GM19099 (cell line): ENCODE measurements around the gene SEPTIN14.
"Not testable (repeated sequence)": the region's sequence is repeated elsewhere in the genome, so short reads cannot be mapped to it uniquely, and the experiment has no call there.

ENCODE experiments used
- POLR2A ChIP-seq: IDR thresholded peaks from 3 replicates; pipeline ENCODE4 v1.6.1; 2011; ENCODE audit warnings: low read depth; ENCODE audit not compliant: insufficient read length; ENCODE audit errors: extremely low read depth

Gene SEPTIN14

DNA sequence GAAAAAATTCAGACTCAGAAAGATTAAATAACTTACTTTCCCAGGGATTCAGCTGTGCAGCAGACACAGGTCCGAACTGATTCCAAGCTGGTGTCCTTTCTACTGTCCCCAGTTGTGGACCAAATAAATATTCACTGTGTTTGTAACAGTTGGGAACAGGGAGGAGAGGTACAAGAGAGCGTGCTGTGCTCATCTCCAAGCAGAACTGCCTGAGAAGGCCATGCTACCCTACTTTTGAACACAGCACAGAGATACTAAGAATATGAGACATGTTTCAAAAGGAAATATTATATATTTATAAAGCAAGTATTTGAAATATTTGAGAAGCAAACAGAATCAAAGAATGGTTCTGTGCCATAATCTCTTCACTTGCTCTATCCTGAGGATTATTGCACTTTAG, at the start of gene SEPTIN14:
Gene SEPTIN14, minus strand, starts transcription at position 101 of the 400 bp plus-strand sequence. CDS start 756 bp downstream, outside the sequence.
- TF ChIP-seq POLR2A, result not testable (repeated sequence)

- TF ChIP-seq POLR2A, result no peak
Measured at GRCh38 chr7:55903985-55904759, 41.6 kb upstream of the SEPTIN14 start.

GRCh38 chr7:55898287-55898686, 35.7 kb upstream of the SEPTIN14 start:
- TF ChIP-seq POLR2A, result no peak

GRCh38 chr7:55895021-55895420, 32.5 kb upstream of the SEPTIN14 start:
- TF ChIP-seq POLR2A, result no peak

DNA sequence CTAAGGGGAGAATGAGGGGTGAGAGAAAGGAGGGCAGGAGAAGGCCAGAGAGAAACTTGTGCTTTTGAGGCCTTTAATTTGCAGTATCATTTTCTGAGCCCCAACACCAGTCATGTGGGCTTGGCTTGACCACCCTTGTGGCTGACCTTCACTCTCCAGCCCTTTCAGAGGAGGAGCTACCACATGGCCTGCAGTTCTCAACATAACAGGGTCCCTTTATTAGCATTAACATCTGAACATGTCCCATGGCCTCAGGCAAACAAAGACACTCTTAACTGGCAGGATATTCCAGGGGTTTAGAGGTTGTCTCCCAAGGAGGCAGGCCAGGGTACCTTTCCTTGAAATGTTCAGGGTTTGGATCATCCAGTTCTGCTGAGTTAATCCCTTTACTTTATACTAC, 31.4 kb upstream of the SEPTIN14 start:
- no peak for TF ChIP-seq POLR2A

DNA sequence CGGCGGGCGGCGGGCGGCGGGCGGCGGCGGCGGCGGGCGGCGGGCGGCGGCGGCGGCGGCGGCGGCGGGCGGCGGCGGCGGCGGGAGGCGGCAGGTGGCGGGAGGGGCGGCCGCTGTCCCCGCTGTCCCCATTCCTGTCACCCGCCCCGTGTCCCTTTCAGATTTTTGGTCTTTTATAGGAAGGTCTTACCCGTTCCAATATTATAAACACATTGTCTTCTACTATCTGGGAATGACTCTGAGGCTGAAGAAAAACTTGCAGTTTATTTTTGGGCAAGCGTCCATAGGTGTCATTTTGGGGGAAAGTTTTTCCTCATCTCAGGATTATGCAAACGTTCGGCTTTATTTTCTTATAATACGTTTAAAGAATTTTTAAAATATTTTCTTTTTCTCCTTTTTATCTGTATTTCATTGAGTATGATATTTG, 25.3 kb upstream of the SEPTIN14 start:
- TF ChIP-seq POLR2A, result no peak

GRCh38 chr7:55884321-55884720, 21.8 kb upstream of the SEPTIN14 start:
- TF ChIP-seq POLR2A, result no peak

DNA sequence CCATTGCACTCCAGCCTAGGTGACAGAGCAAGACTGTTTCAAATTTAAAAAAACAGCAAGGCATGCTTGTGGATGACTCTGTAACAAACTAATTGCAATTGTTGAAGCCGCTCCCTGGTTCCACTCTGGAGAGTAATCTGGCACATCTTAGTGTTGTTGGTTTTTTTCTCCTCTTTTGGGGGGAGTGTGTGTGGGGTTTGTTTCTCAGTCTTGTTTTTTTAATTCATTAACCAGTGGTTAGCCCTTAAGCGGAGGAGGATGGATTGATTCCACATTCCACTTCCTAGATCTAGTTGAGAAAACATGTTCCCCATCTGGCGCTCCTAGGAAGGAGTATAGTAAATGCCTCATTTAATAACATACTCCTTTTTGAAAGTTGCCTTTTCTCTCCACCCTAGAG, 16.1 kb upstream of the SEPTIN14 start:
- no peak for TF ChIP-seq POLR2A

- TF ChIP-seq POLR2A, result no peak
Measured at GRCh38 chr7:55877308-55877707, 14.8 kb upstream of the SEPTIN14 start.

DNA sequence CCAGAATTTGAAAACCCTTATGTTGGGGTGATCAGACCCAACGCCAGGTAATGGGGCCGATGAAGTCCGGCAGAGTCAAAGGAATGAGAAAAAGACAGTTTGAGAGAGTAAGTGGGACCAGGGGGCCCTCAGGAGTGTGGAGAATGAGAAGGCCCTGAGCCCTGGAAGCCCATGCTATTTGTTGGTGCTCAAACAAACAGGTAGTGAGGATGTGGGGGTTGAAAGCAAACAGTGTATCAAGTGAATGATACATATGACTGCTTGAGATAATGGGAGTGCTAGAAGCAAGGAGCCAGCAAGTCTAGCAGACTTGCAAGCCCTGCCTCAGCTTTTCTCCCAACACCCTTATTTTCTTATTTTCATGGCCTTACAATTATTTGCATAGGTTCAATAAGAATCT, 11.2 kb upstream of the SEPTIN14 start:
- no peak for TF ChIP-seq POLR2A

GRCh38 chr7:55871932-55872485, 9.5 kb upstream of the SEPTIN14 start:
- no peak for TF ChIP-seq POLR2A

DNA sequence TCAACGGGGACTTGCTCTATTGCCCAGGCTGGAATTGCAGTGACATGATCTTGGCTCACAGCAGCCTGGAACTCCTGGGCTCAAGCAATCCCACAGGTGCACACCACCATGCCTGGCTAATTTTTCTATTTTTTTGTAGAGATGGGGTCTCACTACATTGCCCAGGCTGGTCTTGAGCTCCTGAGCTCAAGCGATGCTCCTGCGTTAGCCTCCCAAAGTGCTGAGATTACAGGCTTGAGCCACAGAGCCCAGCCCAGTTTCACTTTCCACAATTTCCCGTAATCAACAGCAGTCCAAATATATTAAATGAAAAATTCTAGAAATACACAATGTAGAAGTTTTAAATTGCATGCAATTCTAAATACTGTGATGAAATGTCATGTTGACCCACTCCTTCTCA, 24.0 kb downstream of the SEPTIN14 start:
- TF ChIP-seq POLR2A, result no peak

DNA sequence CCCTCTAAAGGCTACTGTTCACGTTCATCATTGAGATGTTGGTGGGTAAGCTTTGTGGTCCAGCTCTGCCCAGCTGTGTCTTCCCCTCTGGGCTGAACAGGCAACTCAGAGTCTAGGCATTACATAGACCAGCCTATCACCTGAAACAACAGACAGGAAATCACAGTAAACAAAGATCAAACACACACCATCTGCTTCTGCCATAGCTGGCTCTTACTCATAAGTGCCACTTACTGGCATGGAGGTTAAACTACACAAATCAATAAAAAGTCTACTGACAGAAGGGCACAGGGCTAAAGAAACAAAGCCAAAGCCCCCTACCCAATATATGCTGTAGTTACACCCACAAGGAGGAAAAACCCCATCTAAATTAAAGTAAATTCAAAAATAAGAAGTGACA, 35.0 kb downstream of the SEPTIN14 start:
- no peak for TF ChIP-seq POLR2A

DNA sequence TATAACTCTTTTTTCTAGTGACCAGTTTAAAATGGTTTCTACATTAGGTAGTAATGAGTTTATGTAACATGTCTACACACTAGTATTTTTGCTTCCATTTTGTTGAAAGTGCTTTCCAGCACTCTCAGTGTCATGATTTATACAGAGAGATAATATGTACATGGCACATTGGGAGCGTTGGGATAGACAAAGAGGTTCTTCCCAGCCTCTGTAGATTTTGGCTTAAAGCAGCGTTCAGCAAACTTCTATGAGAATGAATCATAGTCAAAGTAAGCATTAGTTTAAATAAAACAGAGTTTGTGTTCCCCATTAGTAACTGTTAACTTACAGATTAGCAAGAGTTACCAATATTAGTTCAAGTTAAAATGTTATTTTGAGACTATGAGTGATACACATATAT, 43.9 kb downstream of the SEPTIN14 start:
- no peak for TF ChIP-seq POLR2A

- no peak for TF ChIP-seq POLR2A
Measured at GRCh38 chr7:55794527-55794926, 68.0 kb downstream of the SEPTIN14 start.

DNA sequence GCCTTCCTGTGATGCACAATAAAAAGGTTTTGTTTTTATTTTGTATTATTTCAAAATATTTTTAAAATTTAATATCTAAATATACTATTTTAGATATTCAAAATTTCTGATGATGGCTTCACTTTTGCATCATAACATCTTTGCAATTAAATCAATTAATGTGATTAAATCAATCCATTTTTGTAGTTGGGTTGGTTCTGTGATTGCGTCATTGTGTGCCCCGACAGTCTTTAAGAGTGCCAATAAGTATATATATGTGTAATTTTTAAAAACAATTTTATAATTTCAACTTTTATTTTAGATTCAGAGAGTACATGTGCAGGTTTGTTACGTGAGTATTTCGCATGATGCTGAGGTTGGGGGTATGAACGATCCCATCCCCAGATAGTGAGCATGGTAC, 70.5 kb downstream of the SEPTIN14 start:
- no peak for TF ChIP-seq POLR2A
